K562 (cell line): Measurements from ENCODE around the gene EPHA1. TPM values are rescaled to one million over a fixed set of nuclear protein-coding genes. Genes with fewer than 3 reads are reported as not detected.
A peak's percentile ranks its signal among the peaks of the same experiment; 100 is the strongest.

ENCODE experiments used
- ADNP ChIP-seq: fragments of 200-800 bp; sonication (Bioruptor generic); IDR thresholded peaks from 2 replicates; pipeline ENCODE4 v1.6.1; 2016; ENCODE audit warnings: missing genetic modification characterization, missing compliant biosample characterization
- BRD4 ChIP-seq: fragments of 200-600 bp; sonication (generic); IDR thresholded peaks from 2 replicates; pipeline ENCODE4 v1.6.1; 2017; ENCODE audit warnings: inconsistent platforms
- DIDO1 ChIP-seq: fragments of 450-650 bp; IDR thresholded peaks from 2 replicates; pipeline ENCODE4 v1.6.1; 2016; ENCODE audit warnings: low read depth, missing biosample characterization, missing genetic modification characterization
- ELF2 ChIP-seq: fragments of 250-450 bp; sonication (Bioruptor Pico); IDR thresholded peaks from 2 replicates; pipeline ENCODE4 v1.5.0; 2021; ENCODE audit warnings: mild to moderate bottlenecking
- HDAC1 ChIP-seq, 2 experiments: fragments of 450-650 bp; IDR thresholded peaks; 2 replicates each; pipeline ENCODE4 v1.6.1; 2016 to 2017; ENCODE audit warnings: inconsistent platforms in 1 of 2, mild to moderate bottlenecking in 1 of 2, moderate library complexity in 1 of 2
- HMG20B ChIP-seq: fragments of 250-450 bp; sonication (Bioruptor Pico); IDR thresholded peaks from 2 replicates; pipeline ENCODE4 v1.5.0; 2021; ENCODE audit warnings: mild to moderate bottlenecking
- HNRNPLL ChIP-seq: fragments of 200-400 bp; formaldehyde crosslinking; IDR thresholded peaks from 2 replicates; pipeline ENCODE4 v1.6.1; 2017; ENCODE audit warnings: low read length, low read depth, mild to moderate bottlenecking; ENCODE audit not compliant: poor library complexity, severe bottlenecking
- HNRNPUL1 ChIP-seq: fragments of 200-400 bp; formaldehyde crosslinking; IDR thresholded peaks from 2 replicates; pipeline ENCODE4 v1.6.1; 2017; ENCODE audit warnings: low read length
- PTTG1 ChIP-seq: fragments of 450-650 bp; IDR thresholded peaks from 2 replicates; pipeline ENCODE4 v1.6.1; 2016; ENCODE audit warnings: low read depth, mild to moderate bottlenecking, missing genetic modification characterization, missing compliant biosample characterization
- RBM14 ChIP-seq: fragments of 200-400 bp; formaldehyde crosslinking; IDR thresholded peaks from 2 replicates; pipeline ENCODE4 v1.6.1; 2018; ENCODE audit warnings: low read depth, mild to moderate bottlenecking, low read length, moderate library complexity, borderline replicate concordance; ENCODE audit not compliant: insufficient read depth
- RNF2 ChIP-seq: sonication (generic); IDR thresholded peaks from 2 replicates; pipeline ENCODE4 v1.6.1; 2016
- SMAD1 ChIP-seq: fragments of 150-350 bp; IDR thresholded peaks from 2 replicates; pipeline ENCODE4 v1.6.1; 2014; ENCODE audit warnings: low read length, low read depth; ENCODE audit not compliant: partially characterized antibody
- THRAP3 ChIP-seq: fragments of 450-650 bp; IDR thresholded peaks from 2 replicates; pipeline ENCODE4 v1.6.1; 2016; ENCODE audit warnings: mild to moderate bottlenecking, inconsistent platforms, borderline replicate concordance
- TSC22D4 ChIP-seq: fragments of 450-650 bp; IDR thresholded peaks from 2 replicates; pipeline ENCODE4 v1.6.1; 2016; ENCODE audit warnings: missing genetic modification characterization, missing biosample characterization, control low read depth
- ZNF174 ChIP-seq: fragments of 250-450 bp; sonication (Bioruptor Pico); IDR thresholded peaks from 2 replicates; pipeline ENCODE4 v1.4.0; 2020; ENCODE audit warnings: mild to moderate bottlenecking
- ZNF263 ChIP-seq: sonication (generic); formaldehyde crosslinking; IDR thresholded peaks from 2 replicates; pipeline ENCODE4 v1.8.0; 2022; ENCODE audit warnings: mild to moderate bottlenecking, missing genetic modification reagents, borderline replicate concordance
- ZNF444 ChIP-seq: fragments of 250-450 bp; sonication (Bioruptor Pico); IDR thresholded peaks from 2 replicates; pipeline ENCODE4 v1.4.0; 2020; ENCODE audit warnings: mild to moderate bottlenecking, moderate library complexity
- ZNF76 ChIP-seq: fragments of 250-450 bp; sonication (Bioruptor Pico); IDR thresholded peaks from 2 replicates; pipeline ENCODE4 v1.4.0; 2020; ENCODE audit warnings: mild to moderate bottlenecking, moderate library complexity, borderline replicate concordance
- polyA plus RNA-seq, 8 experiments: library from polyadenylated mRNA; depleted of rRNA in 4 of 8; stranded (reverse) in 5 of 8; unstranded in 3 of 8; fragments of >200 nt; fragmentation: Nextera tagmentation in 2 of 8; fragmentation: Illumina TruSeq in 1 of 8; extraction: Ambion mirVana in 2 of 8; extraction: Trizol in 1 of 8; gene quantifications; 2 replicates each; pipeline versions ENCODE4 v1.2.1 to v1.2.3, GENCODE V29; 2011 to 2014; ENCODE audit warnings: inconsistent platforms in 1 of 8, missing spikeins in 1 of 8
- total RNA-seq, 7 experiments: library from RNA; depleted of rRNA in 6 of 7; stranded (reverse); fragments of >200 nt in 6 of 7; fragmentation: Illumina TruSeq in 2 of 7; extraction: Trizol in 2 of 7; gene quantifications; 2 replicates each; pipeline versions ENCODE4 v1.2.1 to v1.2.3, GENCODE V29; 2011 to 2021; ENCODE audit warnings: low replicate concordance in 1 of 7
- TF ChIP-seq, protein P1 (sequence below): fragments of 450-650 bp; formaldehyde crosslinking; conservative IDR thresholded peaks from 2 replicates; pipeline ENCODE4 v1.4.0; 2022; ENCODE audit warnings: mild to moderate bottlenecking, missing genetic modification characterization
- TF ChIP-seq, protein P2 (sequence below), 2 experiments: fragments of 150-350 bp in 1 of 2; IDR thresholded peaks; 2 replicates each; pipeline ENCODE4 v1.6.1; 2012 to 2016; ENCODE audit warnings: low read depth in 2 of 2, low read length in 2 of 2, mild to moderate bottlenecking in 1 of 2, moderate library complexity in 1 of 2
- TF ChIP-seq, protein P3 (sequence below): sonication (generic); formaldehyde crosslinking; IDR thresholded peaks from 2 replicates; pipeline ENCODE4 v1.8.0; 2022; ENCODE audit warnings: mild to moderate bottlenecking, missing genetic modification reagents

The EPHA1 gene
- total and polyA plus RNA-seq, 9 of the 15 experiments (the other 6 are each of a cell fraction or from before 2014, with no cell fraction given), result 0.22 to 0.57 (median 0.32) TPM; not detected in 6

DNA sequence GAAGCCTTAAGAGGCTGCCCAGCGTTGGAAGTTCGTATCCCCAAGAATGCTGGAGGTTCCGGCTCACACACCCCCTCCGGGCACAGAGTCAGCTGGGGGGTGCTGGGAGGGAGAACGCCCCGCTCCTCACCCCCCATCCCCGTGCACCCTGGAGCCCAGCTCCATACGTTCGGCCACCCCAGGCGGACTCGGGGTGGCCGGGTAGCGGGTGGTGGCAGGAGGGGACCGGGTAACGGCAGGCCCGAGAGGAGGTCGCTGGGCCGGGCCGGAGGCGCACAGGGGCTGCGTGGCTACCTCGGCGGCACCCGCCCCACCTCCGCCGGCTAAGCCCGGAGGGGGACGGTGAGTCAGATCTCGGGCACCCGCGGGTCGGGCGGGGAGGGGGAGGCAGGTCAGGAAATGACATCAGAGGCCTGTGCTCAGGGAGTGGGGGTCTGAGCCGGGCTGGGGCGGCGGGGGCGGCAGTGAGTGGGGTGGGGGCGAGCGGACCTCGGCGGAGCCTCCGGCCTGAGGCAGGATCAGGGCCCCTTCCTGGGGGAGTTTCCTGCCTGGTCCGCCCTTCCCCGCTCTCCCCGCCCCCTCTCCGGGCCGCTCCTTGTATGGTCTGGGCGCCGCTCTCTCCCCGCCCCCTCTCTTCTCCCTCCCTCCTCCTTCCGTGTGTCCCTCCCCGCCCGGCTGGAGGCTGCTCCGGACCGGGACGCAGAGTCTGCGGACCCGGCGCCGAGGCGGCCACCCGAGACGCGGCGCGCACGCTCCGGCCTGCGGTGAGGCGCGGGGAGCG is 27.8 kb downstream of the EPHA1 start, which contains the start of gene ZYX (continued):
- TF ChIP-seq HNRNPLL (peak; percentile 7), ZNF444 (CRISPR knock-in tag) (no peak), BRD4 (peak; percentile 91; the same call in 1 of the 2 replicates), TSC22D4 (tag) (no peak), ZNF76 (CRISPR knock-in tag) (0 out of 2 replicates have a peak, but pooled peaks have one; percentile 34), ZNF174 (CRISPR knock-in tag) (no peak), RBM14 (0 out of 2 replicates have a peak, but pooled peaks have one; percentile 70), SMAD1 (no peak), ADNP (tag) (no peak), HDAC1 (IDR thresholded peaks at IDR 0.05) (peak in 1 of 2 experiments; percentile 83; a peak in 2 of 4 replicates), HMG20B (CRISPR knock-in tag) (peak; percentile 49; the same call in 1 of the 2 replicates), ZNF263 (peak; percentile 38; the same call in 1 of the 2 replicates), DIDO1 (tag) (no peak), ELF2 (CRISPR knock-in tag) (no peak), PTTG1 (tag) (no peak), HNRNPUL1 (no peak), RNF2 (no peak; the same call in none of the 2 replicates), THRAP3 (no peak)
- TF ChIP-seq, protein P1, sequence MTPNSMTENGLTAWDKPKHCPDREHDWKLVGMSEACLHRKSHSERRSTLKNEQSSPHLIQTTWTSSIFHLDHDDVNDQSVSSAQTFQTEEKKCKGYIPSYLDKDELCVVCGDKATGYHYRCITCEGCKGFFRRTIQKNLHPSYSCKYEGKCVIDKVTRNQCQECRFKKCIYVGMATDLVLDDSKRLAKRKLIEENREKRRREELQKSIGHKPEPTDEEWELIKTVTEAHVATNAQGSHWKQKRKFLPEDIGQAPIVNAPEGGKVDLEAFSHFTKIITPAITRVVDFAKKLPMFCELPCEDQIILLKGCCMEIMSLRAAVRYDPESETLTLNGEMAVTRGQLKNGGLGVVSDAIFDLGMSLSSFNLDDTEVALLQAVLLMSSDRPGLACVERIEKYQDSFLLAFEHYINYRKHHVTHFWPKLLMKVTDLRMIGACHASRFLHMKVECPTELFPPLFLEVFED, result 0 out of 2 replicates have a peak, but pooled peaks have one; percentile 3
- TF ChIP-seq, protein P2, sequence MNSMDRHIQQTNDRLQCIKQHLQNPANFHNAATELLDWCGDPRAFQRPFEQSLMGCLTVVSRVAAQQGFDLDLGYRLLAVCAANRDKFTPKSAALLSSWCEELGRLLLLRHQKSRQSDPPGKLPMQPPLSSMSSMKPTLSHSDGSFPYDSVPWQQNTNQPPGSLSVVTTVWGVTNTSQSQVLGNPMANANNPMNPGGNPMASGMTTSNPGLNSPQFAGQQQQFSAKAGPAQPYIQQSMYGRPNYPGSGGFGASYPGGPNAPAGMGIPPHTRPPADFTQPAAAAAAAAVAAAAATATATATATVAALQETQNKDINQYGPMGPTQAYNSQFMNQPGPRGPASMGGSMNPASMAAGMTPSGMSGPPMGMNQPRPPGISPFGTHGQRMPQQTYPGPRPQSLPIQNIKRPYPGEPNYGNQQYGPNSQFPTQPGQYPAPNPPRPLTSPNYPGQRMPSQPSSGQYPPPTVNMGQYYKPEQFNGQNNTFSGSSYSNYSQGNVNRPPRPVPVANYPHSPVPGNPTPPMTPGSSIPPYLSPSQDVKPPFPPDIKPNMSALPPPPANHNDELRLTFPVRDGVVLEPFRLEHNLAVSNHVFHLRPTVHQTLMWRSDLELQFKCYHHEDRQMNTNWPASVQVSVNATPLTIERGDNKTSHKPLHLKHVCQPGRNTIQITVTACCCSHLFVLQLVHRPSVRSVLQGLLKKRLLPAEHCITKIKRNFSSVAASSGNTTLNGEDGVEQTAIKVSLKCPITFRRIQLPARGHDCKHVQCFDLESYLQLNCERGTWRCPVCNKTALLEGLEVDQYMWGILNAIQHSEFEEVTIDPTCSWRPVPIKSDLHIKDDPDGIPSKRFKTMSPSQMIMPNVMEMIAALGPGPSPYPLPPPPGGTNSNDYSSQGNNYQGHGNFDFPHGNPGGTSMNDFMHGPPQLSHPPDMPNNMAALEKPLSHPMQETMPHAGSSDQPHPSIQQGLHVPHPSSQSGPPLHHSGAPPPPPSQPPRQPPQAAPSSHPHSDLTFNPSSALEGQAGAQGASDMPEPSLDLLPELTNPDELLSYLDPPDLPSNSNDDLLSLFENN (IDR thresholded peaks at IDR 0.05; ENCODE audit: low read depth in 2 of 2, low read length in 2 of 2), result 0 out of 4 replicates have a peak, but pooled peaks of 1 of the 2 experiments have one; percentile 43
- TF ChIP-seq, protein P3, sequence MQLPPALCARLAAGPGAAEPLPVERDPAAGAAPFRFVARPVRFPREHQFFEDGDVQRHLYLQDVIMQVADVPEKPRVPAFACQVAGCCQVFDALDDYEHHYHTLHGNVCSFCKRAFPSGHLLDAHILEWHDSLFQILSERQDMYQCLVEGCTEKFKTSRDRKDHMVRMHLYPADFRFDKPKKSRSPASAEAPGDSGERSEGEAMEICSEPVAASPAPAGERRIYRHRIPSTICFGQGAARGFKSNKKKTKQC (CRISPR knock-in tag), result peak; percentile 80
